ENCODE data around the gene UNC119.

GRCh38 chr17:28598799-28599310 is 46.4 kb upstream of the UNC119 start, which contains the start of gene SPAG5:
- TF ChIP-seq ZNF274 (IDR thresholded peaks at IDR 0.05; ENCODE audit: low read depth, low read length) (no peak), YY1 (IDR thresholded peaks at IDR 0.05; ENCODE audit: insufficient read depth, insufficient read length) (peak; percentile 45), SUZ12 (IDR thresholded peaks at IDR 0.05; ENCODE audit: extremely low read depth, insufficient read depth, insufficient read length) (no peak)
